HCT116 (cell line): ENCODE results near the gene CNGA1. TPM values are rescaled to one million over a fixed set of nuclear protein-coding genes. Genes with fewer than 3 reads are reported as not detected.
A peak's percentile ranks its signal among the peaks of the same experiment; 100 is the strongest.

Experiments used
- ATAC-seq: fragments of 200-7000 bp; cut with Tn5 transposase; 2 replicates; pipeline ENCODE4 v1.9.1; 2020; ENCODE audit warnings: mild to moderate bottlenecking, moderate library complexity
- BruUV-seq: library from RNA; stranded (reverse); fragments of 400-500 nt; replicated peaks from 2 replicates; lab custom pipeline; 2021; lab: Mats Ljungman, UMichigan
- CTCF ChIA-PET: fragments of 300-600 bp; sonication (Branson Sonifier 250); formaldehyde crosslinking; loops from one replicate; lab custom pipeline; 2021; ENCODE audit warnings: antibody characterized with exemption; lab: Charles Lee
- POLR2A ChIA-PET: fragments of 300-600, 350-600 bp; sonication (Branson Sonifier 250); formaldehyde crosslinking; loops from one replicate; lab custom pipeline; 2021; ENCODE audit warnings: antibody characterized with exemption; lab: Charles Lee
- RAD21 ChIA-PET, 2 experiments: fragments of 300-600 bp; sonication (Branson Sonifier 250); formaldehyde crosslinking; loops; one replicate each; lab custom pipeline; 2023; ENCODE audit warnings: low total read pairs in 2 of 2; ENCODE audit not compliant: uncharacterized antibody in 2 of 2, unreplicated experiment in 2 of 2, low non-redundant PET in 1 of 2; lab: Charles Lee
- DNase-seq: peaks from one replicate; pipeline ENCODE4 v3.0.0-alpha.2; 2010; ENCODE audit warnings: low read depth, low spot score
- H2AFZ ChIP-seq: fragments of 200-600 bp; shearing (Covaris generic), sonication (generic); 2 replicates; pipeline ENCODE4 v1.6.1; 2017; ENCODE audit warnings: low read depth, mixed run types, mixed read lengths, antibody characterized with exemption, low read length; ENCODE audit not compliant: poor library complexity, severe bottlenecking
- H3K27ac ChIP-seq: 2 replicates; pipeline ENCODE4 v1.5.1; 2012; ENCODE audit warnings: low read depth, low read length
- H3K27me3 ChIP-seq: fragments of 200-600 bp; sonication (generic); 2 replicates; pipeline ENCODE4 v1.6.1; 2016; ENCODE audit warnings: mixed run types, low read length, mixed read lengths; ENCODE audit not compliant: insufficient read depth
- H3K36me3 ChIP-seq, 2 experiments: fragments of 200-500 bp in 1 of 2; fragments of 200-600 bp in 1 of 2; sonication (Bioruptor generic) in 1 of 2; sonication (generic) in 1 of 2; 2 replicates each; pipeline versions ENCODE4 v1.5.1 to v1.6.1; 2014 to 2016; ENCODE audit warnings: low read length in 2 of 2, inconsistent platforms in 1 of 2, mixed read lengths in 1 of 2, mixed run types in 1 of 2; ENCODE audit not compliant: insufficient read depth in 2 of 2, control insufficient read depth in 1 of 2
- H3K4me1 ChIP-seq, 2 experiments: fragments of 200-600 bp in 1 of 2; sonication (generic) in 1 of 2; 2 replicates each; pipeline versions ENCODE4 v1.5.1 to v1.6.1; 2012 to 2017; ENCODE audit warnings: low read length in 2 of 2, inconsistent platforms in 1 of 2, mild to moderate bottlenecking in 1 of 2, mixed read lengths in 1 of 2, mixed run types in 1 of 2, moderate library complexity in 1 of 2; ENCODE audit not compliant: insufficient read depth in 2 of 2, control insufficient read depth in 1 of 2
- H3K4me2 ChIP-seq: fragments of 200-600 bp; sonication (generic); 2 replicates; pipeline ENCODE4 v1.6.1; 2017; ENCODE audit warnings: mixed run types, low read length, mixed read lengths
- H3K4me3 ChIP-seq, 2 experiments: fragments of 200-600 bp in 1 of 2; sonication (generic) in 1 of 2; replicated peaks in 1 of 2; 2 replicates each; pipeline ENCODE4 v1.5.1; 2011 to 2016; ENCODE audit warnings: low read length in 2 of 2, control low read depth in 1 of 2, low read depth in 1 of 2, mild to moderate bottlenecking in 1 of 2, mixed read lengths in 1 of 2, mixed run types in 1 of 2
- H3K79me2 ChIP-seq: fragments of 200-600 bp; sonication (generic); 2 replicates; pipeline ENCODE4 v1.6.1; 2017; ENCODE audit warnings: mild to moderate bottlenecking, mixed run types, low read length, moderate library complexity, mixed read lengths; ENCODE audit not compliant: insufficient read depth
- H3K9ac ChIP-seq: fragments of 200-600 bp; sonication (generic); 2 replicates; pipeline ENCODE4 v1.6.1; 2016; ENCODE audit warnings: low read length, mixed read lengths
- H3K9me2 ChIP-seq: fragments of 200-600 bp; sonication (generic), shearing (Covaris generic); 2 replicates; pipeline ENCODE4 v1.6.1; 2017; ENCODE audit warnings: mixed run types, mild to moderate bottlenecking, moderate library complexity; ENCODE audit not compliant: insufficient read depth
- H3K9me3 ChIP-seq, 2 experiments: fragments of 200-500 bp in 1 of 2; fragments of 200-600 bp in 1 of 2; sonication (Bioruptor generic) in 1 of 2; sonication (generic) in 1 of 2; 2 replicates each; pipeline ENCODE4 v1.6.1; 2014 to 2017; ENCODE audit warnings: low read length in 2 of 2, mixed read lengths in 2 of 2, inconsistent platforms in 1 of 2, low read depth in 1 of 2, mild to moderate bottlenecking in 1 of 2, mixed run types in 1 of 2, moderate library complexity in 1 of 2; ENCODE audit not compliant: control insufficient read depth in 1 of 2, insufficient read depth in 1 of 2
- H4K20me1 ChIP-seq: fragments of 200-600 bp; sonication (generic), shearing (Covaris generic); 2 replicates; pipeline ENCODE4 v1.6.1; 2017; ENCODE audit warnings: mixed run types, mild to moderate bottlenecking, moderate library complexity; ENCODE audit not compliant: insufficient read depth
- EGR1 ChIP-seq: IDR thresholded peaks from 2 replicates; pipeline ENCODE4 v1.6.1; 2012; ENCODE audit warnings: low read depth
- ELF1 ChIP-seq: IDR thresholded peaks from 2 replicates; pipeline ENCODE4 v1.6.1; 2012; ENCODE audit warnings: low read depth, borderline replicate concordance
- EZH2phosphoT487 ChIP-seq: fragments of 200-600 bp; IDR thresholded peaks from 2 replicates; pipeline ENCODE4 v1.6.1; 2018; ENCODE audit warnings: antibody characterized with exemption, borderline replicate concordance
- FOSL1 ChIP-seq: IDR thresholded peaks from 2 replicates; pipeline ENCODE4 v1.6.1; 2012; ENCODE audit warnings: low read depth
- JUND ChIP-seq: IDR thresholded peaks from 2 replicates; pipeline ENCODE4 v1.6.1; 2012
- SIN3A ChIP-seq: IDR thresholded peaks from 2 replicates; pipeline ENCODE4 v1.6.1; 2012; ENCODE audit warnings: low read depth
- SRF ChIP-seq: IDR thresholded peaks from 2 replicates; pipeline ENCODE4 v1.6.1; 2012; ENCODE audit warnings: low read depth
- TCF7L2 ChIP-seq: IDR thresholded peaks from 2 replicates; pipeline ENCODE4 v1.7.0; 2011; ENCODE audit warnings: borderline replicate concordance, inconsistent platforms; ENCODE audit not compliant: insufficient read depth, insufficient read length; ENCODE audit errors: extremely low read depth
- intact Hi-C: fragments of 100-400 bp; cut with micrococcal nuclease; formaldehyde crosslinking; loops from 2 replicates; pipeline ENCODE4 v1.10.0; 2022
- total RNA-seq: library from RNA; stranded (reverse); gene quantifications from one replicate; pipeline ENCODE4 v1.2.1, GENCODE V29; 2021; ENCODE audit not compliant: unreplicated experiment
- TF ChIP-seq, protein P1 (sequence below): IDR thresholded peaks from 2 replicates; pipeline ENCODE4 v1.6.1; 2012
- TF ChIP-seq, protein P2 (sequence below): IDR thresholded peaks from 2 replicates; pipeline ENCODE4 v1.6.1; 2011; ENCODE audit warnings: mild to moderate bottlenecking, low read length, moderate library complexity; ENCODE audit not compliant: insufficient replicate concordance; ENCODE audit errors: extremely low read depth

CNGA1 gene
- total RNA-seq, 1 experiment from 2014 or later = 2.1 TPM

DNA sequence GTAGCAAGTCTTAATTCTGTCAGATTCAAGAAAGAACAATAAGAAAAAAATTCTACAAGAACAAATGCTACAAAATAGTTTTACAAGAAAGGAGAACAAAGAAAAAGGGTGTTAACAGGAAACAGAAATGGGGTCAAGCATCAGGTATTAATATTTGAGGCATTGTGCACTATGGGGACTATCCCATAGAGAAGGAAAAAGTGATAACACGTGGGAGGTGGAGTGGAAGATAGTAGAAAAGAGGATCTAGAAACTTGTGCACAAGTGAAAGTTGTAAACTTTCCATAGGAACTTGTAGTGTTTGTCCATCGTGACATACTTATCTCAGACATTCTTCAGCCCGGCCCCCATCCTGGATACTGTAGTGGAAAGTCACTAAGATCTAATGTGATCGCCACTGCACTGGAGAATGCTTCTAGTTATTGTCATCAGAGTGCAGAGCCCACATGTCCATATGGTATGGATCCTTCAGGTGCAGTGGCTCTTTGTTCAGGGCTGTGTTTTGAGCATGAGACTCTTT, 86.7 kb downstream of the CNGA1 start:
- RAD21 ChIA-PET = no interaction called here
- intact Hi-C loops = loop anchor here (5.0 kb wide), 3 partner anchors 227 to 1087 kb away; no protein-coding TSS in a partner anchor
- no peaks in the 10 kb centered on the region for H4K20me1 ChIP-seq

DNA sequence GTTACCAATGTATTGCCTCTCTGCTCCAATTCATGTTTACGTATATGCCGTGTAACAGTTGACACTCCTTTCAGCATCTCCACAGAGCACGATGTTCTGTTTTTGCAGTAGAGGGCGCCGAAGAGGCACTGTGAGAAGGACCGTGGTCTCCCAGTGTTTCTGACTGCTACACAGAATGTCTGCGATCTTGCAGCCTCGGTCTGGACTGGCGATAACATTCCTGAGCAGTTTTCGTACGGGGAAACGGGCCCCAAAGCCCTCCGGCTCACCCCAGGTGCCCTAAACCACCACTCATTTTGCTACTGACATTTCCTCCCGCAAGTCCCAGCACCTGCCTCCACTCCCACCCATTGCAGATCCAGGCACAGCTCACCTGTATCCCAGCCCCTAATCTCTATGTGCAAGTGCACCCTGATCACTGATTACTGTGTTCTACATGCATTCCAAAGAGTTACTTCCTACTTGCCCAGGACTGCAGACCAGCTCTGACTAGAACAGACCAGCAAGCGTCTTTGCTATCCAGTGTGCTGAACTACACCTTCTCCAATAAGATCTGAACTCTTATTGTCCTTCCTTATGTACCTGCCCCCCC, 89.7 kb downstream of the CNGA1 start:
- peak overlapping the region; percentile 29 to 51 for H3K4me3 ChIP-seq
- DNase-seq = peak; percentile 43
- peak overlapping the region; percentile 83 for H2AFZ ChIP-seq
- H3K27ac ChIP-seq = no peak overlapping the region
- H3K27me3 ChIP-seq = no peaks in the 10 kb centered on the region
- H3K36me3 ChIP-seq = no peaks in the 10 kb centered on the region
- RAD21 ChIA-PET = no interaction called here
- POLR2A ChIA-PET = interaction anchor here (1.5 kb wide), 1 partner anchor 12 kb away, joined by 5 read pairs; the partner anchor contains the start of gene NFXL1
- no peaks in the 10 kb centered on the region for H3K9me2 ChIP-seq
- H3K79me2 ChIP-seq = no peaks in the 10 kb centered on the region
- peaks cover 0 to 9% of the 10 kb centered on the region in 2 experiments; a peak in 2 of 4 replicates for H3K4me1 ChIP-seq
- no peaks in the 10 kb centered on the region for H4K20me1 ChIP-seq
- no peak overlapping the region for H3K9ac ChIP-seq
- no TSS peak for BruUV-seq
- H3K4me2 ChIP-seq = peak overlapping the region; percentile 78
- no peaks in the 10 kb centered on the region for H3K9me3 ChIP-seq
- CTCF ChIA-PET = no interaction called here
- ATAC-seq = peak; percentile 99
- intact Hi-C loops = loop anchor here (1.0 kb wide), 1 partner anchor 161 kb away; no protein-coding TSS in a partner anchor
- TF ChIP-seq, protein P1, sequence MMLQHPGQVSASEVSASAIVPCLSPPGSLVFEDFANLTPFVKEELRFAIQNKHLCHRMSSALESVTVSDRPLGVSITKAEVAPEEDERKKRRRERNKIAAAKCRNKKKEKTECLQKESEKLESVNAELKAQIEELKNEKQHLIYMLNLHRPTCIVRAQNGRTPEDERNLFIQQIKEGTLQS = no peak
- TF ChIP-seq SIN3A (no peak), ELF1 (no peak), TCF7L2 (no peak), EGR1 (no peak), FOSL1 (no peak), EZH2phosphoT487 (no peak), SRF (no peak), JUND (no peak)
- TF ChIP-seq, protein P2, sequence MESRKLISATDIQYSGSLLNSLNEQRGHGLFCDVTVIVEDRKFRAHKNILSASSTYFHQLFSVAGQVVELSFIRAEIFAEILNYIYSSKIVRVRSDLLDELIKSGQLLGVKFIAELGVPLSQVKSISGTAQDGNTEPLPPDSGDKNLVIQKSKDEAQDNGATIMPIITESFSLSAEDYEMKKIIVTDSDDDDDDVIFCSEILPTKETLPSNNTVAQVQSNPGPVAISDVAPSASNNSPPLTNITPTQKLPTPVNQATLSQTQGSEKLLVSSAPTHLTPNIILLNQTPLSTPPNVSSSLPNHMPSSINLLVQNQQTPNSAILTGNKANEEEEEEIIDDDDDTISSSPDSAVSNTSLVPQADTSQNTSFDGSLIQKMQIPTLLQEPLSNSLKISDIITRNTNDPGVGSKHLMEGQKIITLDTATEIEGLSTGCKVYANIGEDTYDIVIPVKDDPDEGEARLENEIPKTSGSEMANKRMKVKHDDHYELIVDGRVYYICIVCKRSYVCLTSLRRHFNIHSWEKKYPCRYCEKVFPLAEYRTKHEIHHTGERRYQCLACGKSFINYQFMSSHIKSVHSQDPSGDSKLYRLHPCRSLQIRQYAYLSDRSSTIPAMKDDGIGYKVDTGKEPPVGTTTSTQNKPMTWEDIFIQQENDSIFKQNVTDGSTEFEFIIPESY = no peak

More for the DNA sequence above, 86.7 kb downstream of the CNGA1 start:
- Histone ChIP-seq H3K9ac (no peak overlapping the region), H3K9me3 (no peaks in the 10 kb centered on the region), H3K4me1 (peaks cover 0 to 9% of the 10 kb centered on the region in 2 experiments; a peak in 2 of 4 replicates), H2AFZ (no peak overlapping the region), H3K27ac (no peak overlapping the region), H3K9me2 (no peaks in the 10 kb centered on the region), H3K4me3 (no peak overlapping the region), H3K27me3 (no peaks in the 10 kb centered on the region), H3K79me2 (no peaks in the 10 kb centered on the region), H3K4me2 (no peak overlapping the region), H3K36me3 (no peaks in the 10 kb centered on the region)
- TF ChIP-seq, protein P2 = no peak
- no peak for ATAC-seq
- ChIA-PET CTCF (no interaction called here), POLR2A (no interaction called here)
- no peak for DNase-seq
- BruUV-seq = no TSS peak
